ENCODE data around the gene FAM171A2. TPM values are rescaled to one million over a fixed set of nuclear protein-coding genes. Genes with fewer than 3 reads are reported as not detected.
A peak's percentile ranks its signal among the peaks of the same experiment; 100 is the strongest.

The FAM171A2 gene
- total RNA-seq, 1 experiment from 2014 or later = 7.6 TPM

DNA sequence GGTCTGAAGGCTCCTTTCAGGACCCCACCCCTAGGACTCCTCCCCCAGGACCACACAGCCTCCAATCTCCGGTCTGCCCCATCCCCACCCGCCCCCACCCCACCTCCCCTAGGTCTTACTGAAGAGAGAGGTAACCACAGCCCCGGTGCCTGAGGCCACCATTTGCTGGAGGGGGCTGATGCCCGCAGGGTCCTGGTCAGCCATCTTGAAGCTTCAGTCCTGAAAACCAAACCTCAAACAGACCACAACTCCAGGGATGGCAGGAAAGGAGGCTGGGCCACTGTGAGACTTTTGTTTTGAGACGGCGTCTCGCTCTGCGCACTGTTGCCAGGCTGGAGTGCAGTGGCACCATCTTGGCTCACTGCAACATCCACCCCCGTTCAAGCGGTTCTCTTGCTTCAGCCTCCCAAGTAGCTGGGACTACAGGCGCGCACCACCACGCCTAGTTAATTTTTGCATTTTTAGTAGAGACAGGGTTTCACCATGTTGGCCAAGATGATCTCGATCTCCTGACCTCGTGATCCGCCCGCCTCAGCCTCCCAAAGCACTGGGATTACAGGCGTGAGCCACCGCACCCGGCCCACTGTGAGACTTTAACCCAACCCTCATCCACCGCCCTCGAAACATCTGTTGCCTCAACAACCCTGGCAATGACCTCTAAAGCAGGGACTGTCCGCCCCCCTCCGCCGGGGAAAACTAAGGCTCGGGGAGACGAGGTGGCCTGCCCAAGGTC is 40.1 kb downstream of the FAM171A2 start:
- ATAC-seq (no peak), DNase-seq (ENCODE audit: low read depth, low spot score) (no peak)
- Histone ChIP-seq H3K36me3 (ENCODE audit: control insufficient read depth, insufficient read depth, low read length) (peaks cover 6% of the 10 kb centered on the region; the same call in 1 of the 2 replicates), H3K4me3 (ENCODE audit: low read depth in 2 of 2, low read length in 2 of 2) (peak overlapping the region; percentile 66 to 75), H3K4me1 (ENCODE audit: control insufficient read depth, insufficient read depth, low read length) (no peaks in the 10 kb centered on the region; the same call in none of the 2 replicates), H3K9me3 (ENCODE audit: control insufficient read depth, insufficient read depth, low read depth, low read length) (no peaks in the 10 kb centered on the region), H3K27me3 (ENCODE audit: control insufficient read depth, insufficient read depth, low read length) (no peaks in the 10 kb centered on the region), H3K27ac (ENCODE audit: low read length) (peak overlapping the region; percentile 79)
- TSS peak; percentile 86 for BruUV-seq (replicated peaks)
- ChIA-PET POLR2A (no interaction called here), CTCF (no interaction called here)
- in situ Hi-C loops (cut with HindIII; ENCODE audit: low pct_unique_long_range_greater_than_20kb, low sequenced_read_pairs) (no loop called here), intact Hi-C loops (cut with micrococcal nuclease; ENCODE audit: unreplicated experiment) (no loop called here)
- TF ChIP-seq TCF7L2 (IDR thresholded peaks at IDR 0.05; ENCODE audit: low read depth, low read length) = no peak
- TF ChIP-seq REST (IDR thresholded peaks at IDR 0.05; ENCODE audit: insufficient read depth in 1 of 2, low read depth in 2 of 2, low read length in 1 of 2) = no peak
- no peak for TF ChIP-seq SIN3A (IDR thresholded peaks at IDR 0.05; ENCODE audit: borderline replicate concordance, insufficient read depth, low read depth, low read length)
- TF ChIP-seq, protein P1, sequence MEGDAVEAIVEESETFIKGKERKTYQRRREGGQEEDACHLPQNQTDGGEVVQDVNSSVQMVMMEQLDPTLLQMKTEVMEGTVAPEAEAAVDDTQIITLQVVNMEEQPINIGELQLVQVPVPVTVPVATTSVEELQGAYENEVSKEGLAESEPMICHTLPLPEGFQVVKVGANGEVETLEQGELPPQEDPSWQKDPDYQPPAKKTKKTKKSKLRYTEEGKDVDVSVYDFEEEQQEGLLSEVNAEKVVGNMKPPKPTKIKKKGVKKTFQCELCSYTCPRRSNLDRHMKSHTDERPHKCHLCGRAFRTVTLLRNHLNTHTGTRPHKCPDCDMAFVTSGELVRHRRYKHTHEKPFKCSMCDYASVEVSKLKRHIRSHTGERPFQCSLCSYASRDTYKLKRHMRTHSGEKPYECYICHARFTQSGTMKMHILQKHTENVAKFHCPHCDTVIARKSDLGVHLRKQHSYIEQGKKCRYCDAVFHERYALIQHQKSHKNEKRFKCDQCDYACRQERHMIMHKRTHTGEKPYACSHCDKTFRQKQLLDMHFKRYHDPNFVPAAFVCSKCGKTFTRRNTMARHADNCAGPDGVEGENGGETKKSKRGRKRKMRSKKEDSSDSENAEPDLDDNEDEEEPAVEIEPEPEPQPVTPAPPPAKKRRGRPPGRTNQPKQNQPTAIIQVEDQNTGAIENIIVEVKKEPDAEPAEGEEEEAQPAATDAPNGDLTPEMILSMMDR (IDR thresholded peaks at IDR 0.05) = no peak
- no peak for TF ChIP-seq POLR2AphosphoS5 (IDR thresholded peaks at IDR 0.05; ENCODE audit: low read depth, low read length)

GRCh38 chr17:44322236-44322895 is 41.3 kb downstream of the FAM171A2 start:
- DNase-seq (ENCODE audit: low read depth, low spot score) = no peak
- CTCF ChIA-PET = no interaction called here
- H3K36me3 ChIP-seq (ENCODE audit: control insufficient read depth, insufficient read depth, low read length) = peaks cover 6% of the 10 kb centered on the region; the same call in 1 of the 2 replicates
- POLR2A ChIA-PET = no interaction called here
- no peak overlapping the region for H3K27ac ChIP-seq (ENCODE audit: low read length)
- no peak for ATAC-seq
- H3K9me3 ChIP-seq (ENCODE audit: control insufficient read depth, insufficient read depth, low read depth, low read length) = no peaks in the 10 kb centered on the region
- TF ChIP-seq TCF7L2 (IDR thresholded peaks at IDR 0.05; ENCODE audit: low read depth, low read length) = no peak
- TF ChIP-seq, protein P1 (IDR thresholded peaks at IDR 0.05) = no peak
- no peak for TF ChIP-seq SIN3A (IDR thresholded peaks at IDR 0.05; ENCODE audit: borderline replicate concordance, insufficient read depth, low read depth, low read length)
- no peak for TF ChIP-seq POLR2AphosphoS5 (IDR thresholded peaks at IDR 0.05; ENCODE audit: low read depth, low read length)
- TF ChIP-seq REST (IDR thresholded peaks at IDR 0.05; ENCODE audit: insufficient read depth in 1 of 2, low read depth in 2 of 2, low read length in 1 of 2) = no peak
- no TSS peak for BruUV-seq (replicated peaks)
- in situ Hi-C loops (cut with HindIII; ENCODE audit: low pct_unique_long_range_greater_than_20kb, low sequenced_read_pairs) (no loop called here), intact Hi-C loops (cut with micrococcal nuclease; ENCODE audit: unreplicated experiment) (no loop called here)
- no peaks in the 10 kb centered on the region for H3K27me3 ChIP-seq (ENCODE audit: control insufficient read depth, insufficient read depth, low read length)
- H3K4me1 ChIP-seq (ENCODE audit: control insufficient read depth, insufficient read depth, low read length) = no peaks in the 10 kb centered on the region; the same call in 1 of the 2 replicates
- H3K4me3 ChIP-seq (ENCODE audit: low read depth in 2 of 2, low read length in 2 of 2) = no peak overlapping the region
